GM19397 (cell line): ENCODE data around the gene CDS2.
A peak's percentile ranks its signal among the peaks of the same experiment; 100 is the strongest.

Source experiments
- ATAC-seq: cut with Tn5 transposase; IDR thresholded peaks from one replicate; pipeline ENCODE4 v1.9.1; 2021; ENCODE audit warnings: mild to moderate bottlenecking, moderate library complexity; ENCODE audit not compliant: unreplicated experiment

Gene CDS2

GRCh38 chr20:5178046-5178445 is 51.2 kb downstream of the CDS2 start:
- no peak for ATAC-seq

- ATAC-seq = no peak
Measured at GRCh38 chr20:5180421-5180820, 53.6 kb downstream of the CDS2 start.

- ATAC-seq = no peak
Measured at GRCh38 chr20:5180933-5181332, 54.1 kb downstream of the CDS2 start.

GRCh38 chr20:5181492-5181891 is 54.7 kb downstream of the CDS2 start:
- no peak for ATAC-seq

GRCh38 chr20:5181958-5182357 is 55.1 kb downstream of the CDS2 start:
- no peak for ATAC-seq

GRCh38 chr20:5182615-5183254 is 55.9 kb downstream of the CDS2 start:
- no peak for ATAC-seq

- ATAC-seq = no peak
Measured at GRCh38 chr20:5183731-5184474, 57.1 kb downstream of the CDS2 start.

- no peak for ATAC-seq
Measured at GRCh38 chr20:5184684-5185083, 57.9 kb downstream of the CDS2 start.

- no peak for ATAC-seq
Measured at GRCh38 chr20:5187122-5187521, 60.3 kb downstream of the CDS2 start.

- no peak for ATAC-seq
Measured at GRCh38 chr20:5188736-5189135, 61.9 kb downstream of the CDS2 start.

- no peak for ATAC-seq
Measured at GRCh38 chr20:5189917-5190316, 63.1 kb downstream of the CDS2 start.

- ATAC-seq = no peak
Measured at GRCh38 chr20:5190444-5190843, 63.6 kb downstream of the CDS2 start.

- ATAC-seq = no peak
Measured at GRCh38 chr20:5191829-5192569, 65.2 kb downstream of the CDS2 start.

GRCh38 chr20:5192570-5193431 is 66.0 kb downstream of the CDS2 start:
- peak; percentile 54 for ATAC-seq

GRCh38 chr20:5195655-5196054 is 68.8 kb downstream of the CDS2 start:
- no peak for ATAC-seq

- ATAC-seq = no peak
Measured at GRCh38 chr20:5196149-5196548, 69.3 kb downstream of the CDS2 start.

GRCh38 chr20:5197270-5197827 is 70.5 kb downstream of the CDS2 start:
- ATAC-seq = no peak

GRCh38 chr20:5197847-5198650 is 71.2 kb downstream of the CDS2 start:
- ATAC-seq = no peak

GRCh38 chr20:5198651-5198924 is 71.8 kb downstream of the CDS2 start:
- ATAC-seq = no peak

- no peak for ATAC-seq
Measured at GRCh38 chr20:5203380-5203779, 76.6 kb downstream of the CDS2 start.
